ENCODE data around the gene CDH20.
"Not testable (repeated sequence)": the region's sequence is repeated elsewhere in the genome, so short reads cannot be mapped to it uniquely, and the experiment has no call there.

Gene CDH20

DNA sequence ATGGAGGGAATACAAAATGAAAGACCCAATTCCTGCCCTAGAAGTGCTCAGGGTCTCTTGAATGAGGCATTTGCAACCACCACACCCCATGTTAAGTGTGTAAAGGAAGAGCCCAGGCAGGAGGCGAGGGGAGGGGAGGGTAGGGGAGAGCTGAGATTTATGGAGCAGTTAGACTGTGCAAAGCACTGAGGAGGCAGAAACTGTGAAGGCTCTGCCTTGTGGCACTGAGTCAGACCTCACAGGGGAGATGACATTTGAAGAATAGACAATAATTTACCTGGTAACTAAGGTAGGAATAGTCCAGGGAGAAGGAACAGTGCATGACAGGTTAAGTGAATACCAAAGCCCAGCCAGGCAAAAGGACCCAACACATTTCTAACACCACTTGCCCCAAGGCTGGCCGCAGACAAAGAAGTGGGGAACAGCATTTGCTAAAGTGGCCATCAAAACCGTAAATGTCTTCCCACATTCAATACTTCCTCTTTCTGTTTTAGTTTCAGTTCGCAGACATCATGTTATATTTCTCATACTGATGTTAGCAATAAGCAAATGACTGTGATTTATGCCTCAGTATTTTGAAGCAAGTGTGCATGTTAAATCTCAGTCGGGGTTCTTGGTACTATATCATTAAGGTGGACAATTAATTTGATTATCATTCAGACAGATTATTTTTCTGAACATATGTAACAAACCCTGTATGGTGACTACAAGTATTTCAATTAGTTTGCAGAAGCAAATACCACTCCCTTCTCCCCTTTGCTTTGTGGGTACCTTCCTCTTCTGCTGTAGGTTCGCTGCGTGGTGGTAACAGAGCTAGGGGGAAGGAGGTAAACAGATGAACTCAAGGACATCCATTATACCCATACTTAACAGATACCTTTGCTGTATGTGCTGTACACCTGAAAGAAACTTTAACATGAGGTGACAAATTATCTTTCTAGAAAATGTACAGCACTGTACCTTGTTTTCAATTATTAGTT is 27.5 kb downstream of the CDH20 start:
- H3K4me3 ChIP-seq (ENCODE audit: low read depth, low read length) = no peak overlapping the region
- TF ChIP-seq POLR2A (IDR thresholded peaks at IDR 0.05; ENCODE audit: extremely low read depth, insufficient read length) (no peak), MYC (IDR thresholded peaks at IDR 0.05; ENCODE audit: low read depth, low read length) (no peak)
- TF ChIP-seq, protein P1, sequence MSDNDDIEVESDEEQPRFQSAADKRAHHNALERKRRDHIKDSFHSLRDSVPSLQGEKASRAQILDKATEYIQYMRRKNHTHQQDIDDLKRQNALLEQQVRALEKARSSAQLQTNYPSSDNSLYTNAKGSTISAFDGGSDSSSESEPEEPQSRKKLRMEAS (IDR thresholded peaks at IDR 0.05; ENCODE audit: low read depth, low read length) = no peak
- TF ChIP-seq, protein P2, sequence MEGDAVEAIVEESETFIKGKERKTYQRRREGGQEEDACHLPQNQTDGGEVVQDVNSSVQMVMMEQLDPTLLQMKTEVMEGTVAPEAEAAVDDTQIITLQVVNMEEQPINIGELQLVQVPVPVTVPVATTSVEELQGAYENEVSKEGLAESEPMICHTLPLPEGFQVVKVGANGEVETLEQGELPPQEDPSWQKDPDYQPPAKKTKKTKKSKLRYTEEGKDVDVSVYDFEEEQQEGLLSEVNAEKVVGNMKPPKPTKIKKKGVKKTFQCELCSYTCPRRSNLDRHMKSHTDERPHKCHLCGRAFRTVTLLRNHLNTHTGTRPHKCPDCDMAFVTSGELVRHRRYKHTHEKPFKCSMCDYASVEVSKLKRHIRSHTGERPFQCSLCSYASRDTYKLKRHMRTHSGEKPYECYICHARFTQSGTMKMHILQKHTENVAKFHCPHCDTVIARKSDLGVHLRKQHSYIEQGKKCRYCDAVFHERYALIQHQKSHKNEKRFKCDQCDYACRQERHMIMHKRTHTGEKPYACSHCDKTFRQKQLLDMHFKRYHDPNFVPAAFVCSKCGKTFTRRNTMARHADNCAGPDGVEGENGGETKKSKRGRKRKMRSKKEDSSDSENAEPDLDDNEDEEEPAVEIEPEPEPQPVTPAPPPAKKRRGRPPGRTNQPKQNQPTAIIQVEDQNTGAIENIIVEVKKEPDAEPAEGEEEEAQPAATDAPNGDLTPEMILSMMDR (IDR thresholded peaks at IDR 0.05; ENCODE audit: low read depth, low read length) = no peak
- peak; percentile 36 for DNase-seq (ENCODE audit: low read depth)

DNA sequence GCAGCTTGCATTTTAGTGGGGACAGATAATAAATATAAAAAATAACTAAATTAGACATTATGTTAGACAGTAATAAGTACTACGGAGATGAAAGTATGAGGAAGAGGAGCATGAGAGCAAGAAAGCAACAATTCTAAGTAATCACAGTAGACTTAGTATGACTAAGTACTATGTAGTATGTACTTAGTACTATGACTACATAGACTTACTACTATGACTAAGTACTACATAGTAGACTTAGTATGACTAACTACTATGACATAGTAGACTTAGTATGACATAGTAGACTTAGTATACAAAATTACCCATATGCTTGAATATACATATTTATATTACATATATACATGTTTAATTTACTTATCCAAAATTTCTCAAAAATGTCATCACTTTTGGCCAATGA is 29.3 kb downstream of the CDH20 start:
- no peak overlapping the region for H3K4me3 ChIP-seq (ENCODE audit: low read depth, low read length)
- TF ChIP-seq, protein P1 (IDR thresholded peaks at IDR 0.05; ENCODE audit: low read depth, low read length) = no peak
- no peak for TF ChIP-seq MYC (IDR thresholded peaks at IDR 0.05; ENCODE audit: low read depth, low read length)
- TF ChIP-seq POLR2A (IDR thresholded peaks at IDR 0.05; ENCODE audit: extremely low read depth, insufficient read length) = no peak
- TF ChIP-seq, protein P2 (IDR thresholded peaks at IDR 0.05; ENCODE audit: low read depth, low read length) = no peak
- no peak for DNase-seq (ENCODE audit: low read depth)

DNA sequence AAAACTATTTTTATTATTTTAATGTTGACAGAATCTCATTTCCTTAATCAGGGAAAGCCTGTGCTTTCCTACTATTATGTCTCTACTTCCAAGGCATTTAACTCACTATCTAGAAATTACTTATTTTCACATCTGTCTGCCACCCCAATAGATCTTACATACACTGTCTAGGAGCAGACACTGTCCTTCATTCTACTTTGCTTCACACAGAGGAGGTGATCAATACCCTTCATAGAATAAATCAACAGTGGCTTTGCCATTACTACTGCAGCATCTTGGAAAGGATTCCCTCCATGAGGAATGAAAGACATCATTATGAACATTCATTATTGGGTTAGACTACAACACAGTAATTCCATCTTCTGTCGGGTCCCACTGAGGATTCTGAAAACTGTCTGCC is 31.7 kb downstream of the CDH20 start:
- DNase-seq (ENCODE audit: low read depth) = no peak
- TF ChIP-seq, protein P2 (IDR thresholded peaks at IDR 0.05; ENCODE audit: low read depth, low read length) = no peak
- TF ChIP-seq MYC (IDR thresholded peaks at IDR 0.05; ENCODE audit: low read depth, low read length) (no peak), POLR2A (IDR thresholded peaks at IDR 0.05; ENCODE audit: extremely low read depth, insufficient read length) (no peak)
- TF ChIP-seq, protein P1 (IDR thresholded peaks at IDR 0.05; ENCODE audit: low read depth, low read length) = no peak
- H3K4me3 ChIP-seq (ENCODE audit: low read depth, low read length) = no peak overlapping the region

DNA sequence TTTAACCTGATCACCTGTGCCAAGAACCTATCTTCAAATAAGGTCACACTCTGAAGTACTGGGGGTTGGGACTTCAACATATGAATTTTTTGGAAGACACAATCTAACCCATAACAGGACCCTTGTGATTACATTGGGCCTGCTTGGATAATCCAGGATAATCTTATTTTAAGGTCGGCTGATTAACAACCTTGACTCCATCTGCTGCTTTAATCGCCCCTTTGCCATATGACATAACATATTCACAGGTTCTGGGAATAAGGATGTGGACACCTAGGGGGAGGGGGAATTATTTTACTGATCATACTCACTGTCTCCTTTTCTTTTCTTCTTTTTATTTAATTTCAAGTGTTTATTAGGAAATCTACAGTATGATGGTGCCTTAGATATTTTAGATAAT is 34.8 kb downstream of the CDH20 start:
- no peak overlapping the region for H3K4me3 ChIP-seq (ENCODE audit: low read depth, low read length)
- TF ChIP-seq, protein P1 (IDR thresholded peaks at IDR 0.05; ENCODE audit: low read depth, low read length) = no peak
- TF ChIP-seq, protein P2 (IDR thresholded peaks at IDR 0.05; ENCODE audit: low read depth, low read length) = no peak
- TF ChIP-seq POLR2A (IDR thresholded peaks at IDR 0.05; ENCODE audit: extremely low read depth, insufficient read length) (no peak), MYC (IDR thresholded peaks at IDR 0.05; ENCODE audit: low read depth, low read length) (no peak)
- DNase-seq (ENCODE audit: low read depth) = no peak

DNA sequence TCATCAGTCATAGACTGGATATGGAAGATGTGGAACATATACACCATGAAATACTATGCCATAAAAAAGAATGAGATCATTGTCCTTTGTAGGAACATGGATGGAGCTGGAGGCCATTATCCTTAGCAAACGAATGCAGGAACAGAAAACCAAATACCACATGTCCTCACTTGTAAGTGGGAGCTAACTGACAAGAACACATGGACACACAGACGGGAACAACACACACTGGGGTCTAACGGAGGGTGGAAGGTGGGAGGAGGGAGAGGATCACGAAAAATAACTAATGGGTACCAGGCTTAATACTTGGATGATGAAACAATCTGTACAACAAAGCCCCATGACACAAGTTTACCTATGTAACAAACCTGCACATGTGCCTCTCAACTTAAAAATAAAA is 36.4 kb downstream of the CDH20 start:
- DNase-seq (ENCODE audit: low read depth); H3K4me3 ChIP-seq (ENCODE audit: low read depth, low read length): not testable (repeated sequence)

DNA sequence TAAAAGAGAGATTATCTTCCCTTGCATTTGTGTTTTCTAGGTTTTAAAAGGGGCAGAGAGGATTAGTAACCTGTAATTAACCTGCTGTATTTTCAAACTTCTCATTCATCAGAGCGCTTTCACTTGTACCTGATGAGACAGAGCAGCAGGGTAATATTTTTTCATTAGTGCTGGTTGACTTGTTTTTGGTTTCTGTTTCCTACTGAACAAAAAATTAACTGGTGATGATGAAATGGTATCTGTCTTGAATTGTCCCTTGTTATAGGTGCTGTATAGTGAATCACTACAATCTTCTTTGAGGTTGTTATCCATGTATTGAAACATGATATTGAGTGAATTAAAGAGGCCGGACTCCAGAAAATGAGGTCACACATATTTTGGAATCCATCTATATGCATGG is 37.9 kb downstream of the CDH20 start:
- TF ChIP-seq MYC (IDR thresholded peaks at IDR 0.05; ENCODE audit: low read depth, low read length) (no peak), POLR2A (IDR thresholded peaks at IDR 0.05; ENCODE audit: extremely low read depth, insufficient read length) (no peak)
- DNase-seq (ENCODE audit: low read depth) = no peak
- no peak overlapping the region for H3K4me3 ChIP-seq (ENCODE audit: low read depth, low read length)
